Aorta (tissue), 5 donors: ENCODE data around the gene PKP3. TPM values are rescaled to one million over a fixed set of nuclear protein-coding genes. Genes with fewer than 3 reads are reported as not detected.
"Not testable (repeated sequence)": the region's sequence is repeated elsewhere in the genome, so short reads cannot be mapped to it uniquely, and the experiment has no call there.

ENCODE experiments used
- ATAC-seq: fragments of 200-7000 bp; cut with Tn5 transposase; one replicate; pipeline ENCODE4 v1.9.1; 2022; ENCODE audit warnings: moderate library complexity; ENCODE audit not compliant: low FRiP score
- DNase-seq, 2 donors: peaks; one replicate each; pipeline ENCODE4 v3.0.0-alpha.2; 2020
- H3K27ac ChIP-seq, 2 donors: one replicate each; pipeline ENCODE4 v1.5.1; 2013; ENCODE audit warnings: low read length in 2 of 2, mild to moderate bottlenecking in 2 of 2, moderate library complexity in 2 of 2, control low read depth in 1 of 2, inconsistent platforms in 1 of 2, low read depth in 1 of 2
- H3K27me3 ChIP-seq, 2 donors: one replicate each; pipeline ENCODE4 v1.6.1; 2013; ENCODE audit warnings: control low read depth in 1 of 2, low read length in 1 of 2, mild to moderate bottlenecking in 1 of 2, moderate library complexity in 1 of 2; ENCODE audit not compliant: insufficient read depth in 2 of 2, control insufficient read depth in 1 of 2
- H3K36me3 ChIP-seq, 2 donors: one replicate each; pipeline ENCODE4 v1.6.1; 2013; ENCODE audit warnings: control low read depth in 1 of 2, low read length in 1 of 2, mild to moderate bottlenecking in 1 of 2; ENCODE audit not compliant: insufficient read depth in 2 of 2, control insufficient read depth in 1 of 2
- H3K4me1 ChIP-seq, 2 donors: one replicate each; pipeline ENCODE4 v1.6.1; 2013; ENCODE audit warnings: low read length in 2 of 2, control low read depth in 1 of 2, mild to moderate bottlenecking in 1 of 2, moderate library complexity in 1 of 2; ENCODE audit not compliant: insufficient read depth in 2 of 2, control insufficient read depth in 1 of 2
- H3K4me3 ChIP-seq, 2 donors: one replicate each; pipeline ENCODE4 v1.5.1; 2013; ENCODE audit warnings: low read length in 2 of 2, control low read depth in 1 of 2, mild to moderate bottlenecking in 1 of 2
- H3K9me3 ChIP-seq: one replicate; pipeline ENCODE4 v1.6.1; 2013; ENCODE audit warnings: mild to moderate bottlenecking, low read length; ENCODE audit not compliant: control insufficient read depth
- WGBS, 2 donors: extraction: QIAGEN DNeasy Blood & Tissue Kit; methylation state at CpG; one replicate each; pipeline ENCODE4 v1.1.7; 2013; 5-methylcytosine and 5-hydroxymethylcytosine counted together
- intact Hi-C, 2 donors: fragments of 100-400 bp; cut with DNase I; formaldehyde crosslinking; loops; one replicate each; pipeline versions ENCODE4 v1.14.2 to v1.15.0; 2022
- polyA plus RNA-seq, 2 donors: library from polyadenylated mRNA; stranded (reverse); fragments of 200-250 nt; gene quantifications; one replicate each; pipeline ENCODE4 v1.2.3, GENCODE V29; 2013
- total RNA-seq, 2 donors: library from RNA; stranded (reverse); fragmentation: NEBNext Ultra II Directional; extraction: Animal tissue kit (Norgen Biotek cat#: 25700); gene quantifications; one replicate each; pipeline ENCODE4 v1.2.1, GENCODE V29; 2021
- donor health status: healthy with polysubstance abuse.
- donor health status: Bipolar disorder and iron deficiency.
- donor health status: DM: no; HTN: no; CAD: no.
- donor health status: DM: no; HTN: no; CAD: no.
- donor health status: DM: yes; HTN: yes; CAD: no.

The PKP3 gene
- total and polyA plus RNA-seq, 4 donors, result 0.05 to 10.9 (median 0.42) TPM; not detected in 1

GRCh38 chr11:398826-399225 is 4.8 kb downstream of the PKP3 start:
- peak in 1 of 2 donors; percentile 44 for DNase-seq
- WGBS, 2 donors, result 88 to 94% methylated on average over 20 of the region's 20 CpGs
- no peaks in the 10 kb centered on the region for H3K4me1 ChIP-seq
- intact Hi-C loops, result no loop called here
- no peaks in the 10 kb centered on the region for H3K27me3 ChIP-seq
- no peaks in the 10 kb centered on the region for H3K9me3 ChIP-seq
- no peaks in the 10 kb centered on the region for H3K36me3 ChIP-seq
- no peak for ATAC-seq
- no peak overlapping the region for H3K4me3 ChIP-seq
- H3K27ac ChIP-seq, result no peak overlapping the region

GRCh38 chr11:399731-400211 is 5.8 kb downstream of the PKP3 start:
- Histone ChIP-seq H3K27me3 (no peaks in the 10 kb centered on the region), H3K36me3 (no peaks in the 10 kb centered on the region), H3K27ac (no peak overlapping the region), H3K4me1 (no peaks in the 10 kb centered on the region), H3K9me3 (no peaks in the 10 kb centered on the region), H3K4me3 (no peak overlapping the region)
- intact Hi-C loops, result no loop called here
- DNase-seq (peak in 1 of 2 donors; percentile 40), ATAC-seq (no peak)
- 50 to 87% methylated on average over 21 of the region's 21 CpGs for WGBS, 2 donors

GRCh38 chr11:400241-400689 is 6.3 kb downstream of the PKP3 start:
- Histone ChIP-seq H3K36me3 (no peaks in the 10 kb centered on the region), H3K9me3 (no peaks in the 10 kb centered on the region), H3K4me1 (no peaks in the 10 kb centered on the region), H3K27ac (no peak overlapping the region), H3K27me3 (no peaks in the 10 kb centered on the region), H3K4me3 (no peak overlapping the region)
- intact Hi-C loops, result no loop called here
- DNase-seq, result peak in 1 of 2 donors; percentile 44
- no peak for ATAC-seq
- 54 to 82% methylated on average over 29 to 50 of the region's 50 CpGs for WGBS, 2 donors

DNA sequence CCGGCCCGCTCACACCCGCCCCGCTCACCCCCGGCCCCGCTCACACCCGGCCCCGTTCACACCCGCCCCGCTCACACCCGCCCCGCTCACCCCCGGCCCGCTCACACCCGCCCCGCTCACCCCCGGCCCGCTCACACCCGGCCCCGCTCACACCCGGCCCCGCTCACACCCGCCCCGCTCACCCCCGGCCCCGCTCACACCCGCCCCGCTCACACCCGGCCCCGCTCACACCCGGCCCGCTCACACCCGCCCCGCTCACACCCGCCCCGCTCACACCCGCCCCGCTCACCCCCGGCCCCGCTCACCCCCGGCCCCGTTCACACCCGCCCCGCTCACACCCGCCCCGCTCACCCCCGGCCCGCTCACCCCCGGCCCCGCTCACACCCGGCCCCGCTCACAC is 7.2 kb downstream of the PKP3 start:
- DNase-seq, H3K9me3 ChIP-seq, H3K27ac ChIP-seq, ATAC-seq, H3K4me1 ChIP-seq, intact Hi-C loops, H3K36me3 ChIP-seq, H3K4me3 ChIP-seq, H3K27me3 ChIP-seq: not testable (repeated sequence)
- 97% methylated on average over 50 of the region's 52 CpGs; no CpG with 5 or more reads in 1 of the 2 donors for whole genome bisulfite sequencing, 2 donors

GRCh38 chr11:403021-403760 is 9.2 kb downstream of the PKP3 start:
- no peak for ATAC-seq
- Histone ChIP-seq H3K4me3 (no peak overlapping the region), H3K4me1 (no peaks in the 10 kb centered on the region), H3K27ac (no peak overlapping the region), H3K27me3 (no peaks in the 10 kb centered on the region), H3K9me3 (no peaks in the 10 kb centered on the region), H3K36me3 (no peaks in the 10 kb centered on the region)
- intact Hi-C loops, result no loop called here
- peak in 1 of 2 donors; percentile 49 for DNase-seq
- WGBS, 2 donors, result 76 to 93% methylated on average over 40 to 55 of the region's 55 CpGs

DNA sequence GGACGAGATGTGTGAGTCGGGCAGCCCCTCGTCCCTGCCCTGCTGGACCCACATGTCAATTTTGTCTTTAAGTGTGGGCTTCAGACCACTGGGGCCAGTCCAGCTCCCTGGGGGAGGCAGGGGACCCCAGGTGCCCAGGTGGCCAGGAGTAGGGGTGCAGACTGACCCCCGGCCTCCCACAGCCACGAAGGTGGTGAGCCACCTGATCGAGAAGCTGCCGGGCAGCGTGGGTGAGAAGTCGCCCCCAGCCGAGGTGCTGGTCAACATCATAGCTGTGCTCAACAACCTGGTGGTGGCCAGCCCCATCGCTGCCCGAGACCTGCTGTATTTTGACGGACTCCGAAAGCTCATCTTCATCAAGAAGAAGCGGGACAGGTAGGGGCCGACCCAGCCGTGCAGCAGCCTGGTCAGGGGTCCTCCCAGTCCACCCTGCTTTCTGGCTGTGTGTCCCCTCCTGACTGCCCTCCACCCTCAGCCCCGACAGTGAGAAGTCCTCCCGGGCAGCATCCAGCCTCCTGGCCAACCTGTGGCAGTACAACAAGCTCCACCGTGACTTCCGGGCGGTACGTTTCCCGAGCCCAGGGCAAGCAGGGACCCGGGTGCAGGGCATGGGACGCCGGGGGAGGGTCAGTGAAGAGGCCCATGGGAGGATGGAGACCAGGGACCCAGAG is 9.9 kb downstream of the PKP3 start:
- Histone ChIP-seq H3K4me1 (no peaks in the 10 kb centered on the region), H3K4me3 (no peak overlapping the region), H3K9me3 (no peaks in the 10 kb centered on the region), H3K27ac (no peak overlapping the region), H3K36me3 (no peaks in the 10 kb centered on the region), H3K27me3 (no peaks in the 10 kb centered on the region)
- DNase-seq (peak in 1 of 2 donors; percentile 59), ATAC-seq (no peak)
- 92% methylated on average over 27 of the region's 27 CpGs for WGBS, 2 donors
- intact Hi-C loops, result no loop called here

GRCh38 chr11:404551-405264 is 10.7 kb downstream of the PKP3 start:
- Histone ChIP-seq H3K36me3 (no peaks in the 10 kb centered on the region), H3K4me3 (no peak overlapping the region), H3K27ac (no peak overlapping the region), H3K27me3 (no peaks in the 10 kb centered on the region), H3K4me1 (no peaks in the 10 kb centered on the region), H3K9me3 (no peaks in the 10 kb centered on the region)
- 92 to 94% methylated on average over 14 of the region's 14 CpGs for WGBS, 2 donors
- ATAC-seq, result no peak
- intact Hi-C loops, result no loop called here
- DNase-seq, result peak in 1 of 2 donors; percentile 46

- no peak overlapping the region for H3K4me3 ChIP-seq
- no peaks in the 10 kb centered on the region for H3K9me3 ChIP-seq
- intact Hi-C loops, result no loop called here
- H3K27me3 ChIP-seq, result no peaks in the 10 kb centered on the region
- ATAC-seq (peak; percentile 2), DNase-seq (peak in 1 of 2 donors; percentile 60)
- WGBS, 2 donors, result 54 to 65% methylated on average over 17 of the region's 17 CpGs
- no peaks in the 10 kb centered on the region for H3K36me3 ChIP-seq
- H3K27ac ChIP-seq, result no peak overlapping the region
- no peaks in the 10 kb centered on the region for H3K4me1 ChIP-seq
These were observed 11.4 kb downstream of the PKP3 start for GRCh38 chr11:405323-405953.
